Astrocyte of the cerebellum (primary cell): ENCODE data around the gene EPX.

Experiments used
- DNase-seq: peaks from one replicate; pipeline ENCODE4 v3.0.0-alpha.2; 2011; ENCODE audit warnings: low read depth
- H3K4me3 ChIP-seq: 2 replicates; pipeline ENCODE4 v1.5.1; 2011; ENCODE audit warnings: mild to moderate bottlenecking, low read depth, low read length, moderate library complexity
- in situ Hi-C: cut with HindIII; loops from 2 replicates; pipeline ENCODE4 v1.10.0; 2017; ENCODE audit warnings: low sequenced_read_pairs
- TF ChIP-seq, protein P1 (sequence below): IDR thresholded peaks from 2 replicates; pipeline ENCODE4 v1.5.1; 2012; ENCODE audit warnings: low read length, low read depth, moderate library complexity, mild to moderate bottlenecking; ENCODE audit errors: missing control alignments

EPX gene

DNA sequence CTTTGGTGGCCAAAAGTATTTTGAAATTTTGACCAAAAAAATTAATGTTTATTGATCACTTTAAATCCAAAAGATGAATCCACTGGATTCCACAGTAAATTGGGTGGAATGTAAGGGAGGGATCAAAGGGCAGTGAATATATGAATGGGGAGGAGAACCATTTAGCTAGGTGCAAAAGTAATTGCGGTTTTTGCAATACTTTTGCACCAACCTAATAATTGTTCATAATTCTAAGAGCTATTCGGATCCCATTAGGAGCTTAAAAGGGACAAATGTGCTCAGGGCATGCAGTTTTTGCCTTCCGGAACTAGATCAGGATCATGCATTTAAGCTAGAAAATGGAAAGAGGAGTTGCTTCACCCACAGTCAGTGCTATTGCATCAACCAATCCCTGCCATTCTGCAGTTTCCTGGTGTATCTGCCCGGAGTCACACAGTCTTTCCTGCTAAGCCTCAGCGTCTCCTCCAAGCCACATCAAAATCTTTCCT lies 45.7 kb downstream of the EPX start, which contains the start of gene LPO:
TSS of gene LPO (plus strand) at position 438 of the 488 bp plus-strand sequence. CDS start 4,396 bp downstream, outside the sequence.
- no peak for DNase-seq
- in situ Hi-C loops: loop anchor here (5.0 kb wide), 1 partner anchor 66 kb away; no protein-coding TSS in a partner anchor
- TF ChIP-seq, protein P1, sequence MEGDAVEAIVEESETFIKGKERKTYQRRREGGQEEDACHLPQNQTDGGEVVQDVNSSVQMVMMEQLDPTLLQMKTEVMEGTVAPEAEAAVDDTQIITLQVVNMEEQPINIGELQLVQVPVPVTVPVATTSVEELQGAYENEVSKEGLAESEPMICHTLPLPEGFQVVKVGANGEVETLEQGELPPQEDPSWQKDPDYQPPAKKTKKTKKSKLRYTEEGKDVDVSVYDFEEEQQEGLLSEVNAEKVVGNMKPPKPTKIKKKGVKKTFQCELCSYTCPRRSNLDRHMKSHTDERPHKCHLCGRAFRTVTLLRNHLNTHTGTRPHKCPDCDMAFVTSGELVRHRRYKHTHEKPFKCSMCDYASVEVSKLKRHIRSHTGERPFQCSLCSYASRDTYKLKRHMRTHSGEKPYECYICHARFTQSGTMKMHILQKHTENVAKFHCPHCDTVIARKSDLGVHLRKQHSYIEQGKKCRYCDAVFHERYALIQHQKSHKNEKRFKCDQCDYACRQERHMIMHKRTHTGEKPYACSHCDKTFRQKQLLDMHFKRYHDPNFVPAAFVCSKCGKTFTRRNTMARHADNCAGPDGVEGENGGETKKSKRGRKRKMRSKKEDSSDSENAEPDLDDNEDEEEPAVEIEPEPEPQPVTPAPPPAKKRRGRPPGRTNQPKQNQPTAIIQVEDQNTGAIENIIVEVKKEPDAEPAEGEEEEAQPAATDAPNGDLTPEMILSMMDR: no peak

DNA sequence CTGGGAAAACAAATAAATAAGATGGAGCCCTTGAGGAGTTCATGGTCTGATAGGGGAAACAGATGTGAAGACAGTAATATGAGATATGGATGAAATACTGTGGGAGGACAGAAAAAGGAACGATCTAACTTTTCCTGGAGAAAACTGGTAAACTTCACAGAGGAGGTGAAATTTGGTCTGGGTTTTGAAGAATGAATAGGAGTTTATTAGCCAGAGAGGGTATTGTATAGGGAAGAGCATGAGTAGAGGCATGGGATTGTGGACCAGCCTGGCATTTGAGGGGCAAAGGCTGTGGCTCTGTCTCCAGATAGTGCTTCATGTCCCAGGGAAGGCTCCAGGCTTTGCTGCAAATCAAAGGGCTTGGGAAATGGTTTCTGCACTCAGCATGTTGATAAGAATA lies 47.5 kb downstream of the EPX start:
- TF ChIP-seq, protein P1: no peak
- in situ Hi-C loops: loop anchor here (5.0 kb wide), 1 partner anchor 68 kb away; no protein-coding TSS in a partner anchor
- no peak for DNase-seq
- no peak overlapping the region for H3K4me3 ChIP-seq

More for the DNA sequence above, 45.7 kb downstream of the EPX start, which contains the start of gene LPO:
- H3K4me3 ChIP-seq: no peak within 1 kb of the TSS

DNA sequence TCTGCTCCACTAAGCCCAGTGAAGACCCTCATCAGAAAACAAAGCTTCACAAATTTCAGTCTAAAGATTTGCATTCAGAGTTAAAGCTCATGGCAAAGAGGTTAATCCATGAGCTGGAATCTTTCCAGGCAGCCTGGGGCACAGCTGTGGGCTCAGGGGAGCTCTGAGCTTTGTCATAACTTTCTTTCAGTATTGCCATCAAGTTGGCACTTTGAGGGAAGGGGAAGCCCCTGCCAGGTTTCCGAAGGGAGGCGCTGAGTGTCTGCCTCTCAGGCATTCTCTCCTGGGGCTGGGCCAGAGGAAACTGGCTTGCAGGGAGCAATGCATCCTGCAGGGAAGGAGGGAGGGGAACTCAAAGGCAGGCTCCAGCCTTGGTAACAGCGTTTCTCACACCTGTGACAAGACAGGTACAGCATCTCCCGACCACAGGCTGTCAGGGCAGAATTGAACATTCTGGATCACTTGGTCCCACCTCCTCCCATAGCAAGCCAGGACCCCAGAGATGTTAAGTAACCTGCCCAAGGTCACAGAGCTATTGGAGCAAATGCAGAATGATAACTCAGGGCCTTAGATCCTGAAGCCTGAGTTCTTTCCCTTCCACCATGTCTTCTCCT lies 49.8 kb downstream of the EPX start:
- no peak for DNase-seq
- H3K4me3 ChIP-seq: no peak overlapping the region
- TF ChIP-seq, protein P1: no peak
- in situ Hi-C loops: no loop called here

DNA sequence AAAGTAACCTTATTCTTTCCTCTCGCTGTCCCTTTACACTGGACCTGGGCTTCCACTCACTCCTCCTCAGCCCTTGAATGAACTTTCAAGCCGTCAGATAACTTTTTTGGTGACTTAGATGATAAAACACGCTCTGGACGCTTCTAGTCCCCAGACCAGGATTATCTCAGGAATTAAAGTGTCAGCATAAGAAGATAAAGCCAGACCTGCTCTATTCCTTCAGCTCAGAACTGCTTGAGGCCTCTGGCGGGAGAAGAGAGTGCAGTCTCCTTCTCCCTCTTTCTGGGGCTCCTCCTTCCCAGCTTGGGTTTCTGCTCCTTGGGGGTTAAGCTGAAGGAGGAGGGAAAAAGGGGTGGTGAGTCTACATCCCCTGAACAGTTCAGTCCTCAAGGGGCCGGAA lies 52.4 kb downstream of the EPX start:
- no peak overlapping the region for H3K4me3 ChIP-seq
- no peak for DNase-seq
- TF ChIP-seq, protein P1: no peak
- in situ Hi-C loops: no loop called here

DNA sequence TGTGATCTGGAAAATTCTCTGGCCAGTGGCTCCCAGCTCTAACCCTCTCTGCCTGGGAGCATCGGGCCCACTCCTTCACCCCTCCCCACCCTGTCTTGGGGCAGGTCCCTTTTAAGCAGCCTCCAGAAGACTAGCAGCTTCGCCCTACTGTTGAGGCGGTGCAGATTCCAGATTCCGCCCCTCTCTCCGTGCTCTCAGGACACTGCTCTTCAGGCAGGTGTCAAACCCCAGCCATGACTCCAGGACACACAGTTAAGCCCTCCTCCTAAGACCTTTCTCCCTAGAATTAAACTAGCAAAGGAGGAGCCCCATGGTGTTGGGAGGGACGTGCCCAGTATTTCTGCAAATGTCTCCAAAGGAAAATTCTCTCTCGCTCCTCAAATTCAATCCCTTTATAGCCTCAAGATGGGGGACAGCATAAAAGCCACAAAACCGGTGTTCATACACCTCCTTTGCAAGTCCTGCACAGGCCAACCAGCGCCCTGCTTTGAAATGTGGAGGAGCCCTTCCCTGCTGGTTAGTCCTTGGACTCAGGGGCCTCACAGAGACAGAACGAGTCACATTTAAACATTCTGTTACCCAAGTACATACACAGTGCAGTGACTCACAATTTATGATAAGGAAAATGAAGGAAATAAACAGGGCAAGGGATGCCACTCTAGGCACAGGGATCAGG lies 53.0 kb downstream of the EPX start:
- no peak overlapping the region for H3K4me3 ChIP-seq
- TF ChIP-seq, protein P1: no peak
- in situ Hi-C loops: no loop called here
- DNase-seq: no peak

DNA sequence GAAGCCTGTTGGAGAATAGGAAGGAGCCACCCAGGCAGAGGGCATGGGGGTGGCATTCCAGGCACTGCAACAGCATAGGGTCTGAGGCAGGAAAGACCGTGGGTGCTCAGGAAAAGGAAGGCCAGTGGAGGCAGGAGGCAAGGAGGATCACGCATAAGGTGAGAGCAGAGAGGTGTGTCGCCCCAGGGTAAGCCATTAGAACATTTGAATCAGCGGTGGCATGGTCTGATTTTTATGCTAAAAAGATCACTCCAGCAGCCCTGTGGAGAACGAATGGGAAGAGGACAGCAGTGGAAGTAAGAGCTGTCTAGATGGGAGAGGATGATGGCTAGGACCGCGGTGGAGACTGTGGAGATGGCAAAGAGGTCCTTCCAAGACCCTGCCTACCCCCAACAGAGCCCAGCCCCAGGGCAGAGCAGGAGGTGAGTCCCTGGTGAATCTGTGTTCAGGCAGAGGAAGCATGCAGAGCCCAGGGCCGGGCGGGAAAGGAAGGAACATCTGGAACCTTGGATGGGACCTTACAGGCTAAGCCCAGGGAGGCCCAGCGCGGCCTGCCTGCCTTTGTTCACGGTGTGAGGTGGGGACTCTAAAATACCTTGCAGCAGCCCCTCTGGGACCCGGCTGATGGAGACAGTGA lies 53.7 kb downstream of the EPX start:
- DNase-seq: no peak
- H3K4me3 ChIP-seq: no peak overlapping the region
- in situ Hi-C loops: no loop called here
- TF ChIP-seq, protein P1: no peak
